ENCODE data around the gene XRCC5.

DNA sequence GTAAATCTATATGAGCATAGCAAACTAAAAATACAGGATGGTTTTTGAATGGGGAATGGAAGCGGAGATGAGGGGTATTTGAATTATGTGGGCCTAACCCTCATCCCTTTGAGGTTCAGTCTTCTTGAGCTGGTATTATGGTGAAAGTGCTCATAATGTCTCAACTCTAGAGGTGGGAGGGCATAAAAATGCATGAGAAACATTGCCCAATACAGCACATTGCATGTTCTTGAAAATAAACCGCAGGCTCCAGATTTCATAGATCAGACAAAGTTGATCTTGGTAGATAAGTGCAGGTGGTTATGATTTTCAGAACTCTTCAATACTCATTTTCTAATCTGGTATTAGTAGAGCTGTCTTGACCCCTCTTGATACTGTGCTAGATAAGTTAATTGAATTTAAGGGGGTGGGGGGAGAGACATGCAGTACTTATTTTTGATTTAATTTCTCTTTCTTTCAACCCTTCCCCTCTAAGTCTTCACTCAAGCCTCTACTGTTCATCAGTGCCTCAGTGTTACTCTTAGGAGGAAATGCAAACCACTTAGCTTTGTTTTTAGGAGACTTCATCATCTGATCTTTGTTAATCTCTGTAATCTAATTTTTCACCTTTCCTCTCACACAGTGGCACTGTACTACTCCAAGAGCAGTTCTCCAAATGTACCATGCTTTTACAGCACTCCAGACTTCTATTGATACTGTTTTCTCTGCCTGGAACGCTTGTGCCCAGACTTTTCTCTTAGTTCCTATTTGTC is 22.2 kb downstream of the XRCC5 start:
- no peak for TF ChIP-seq SMARCA5 (IDR thresholded peaks at IDR 0.05)
- no peak for TF ChIP-seq RELA (IDR thresholded peaks at IDR 0.05; ENCODE audit: borderline replicate concordance, partially characterized antibody)
- TF ChIP-seq CTCF (IDR thresholded peaks at IDR 0.05 in 2 of 3, conservative IDR thresholded peaks at IDR 0.05 in 1 of 3; ENCODE audit: control insufficient read depth in 2 of 3, extremely low read depth in 1 of 3, insufficient read depth in 1 of 3, low read depth in 3 of 3, low read length in 3 of 3): no peak
- no peak for TF ChIP-seq POLR2A (IDR thresholded peaks at IDR 0.05; ENCODE audit: low read depth, low read length)
- TF ChIP-seq BRCA1 (IDR thresholded peaks at IDR 0.05; ENCODE audit: low read depth, low read length): no peak

Measured in GM12878 (cell line).